PFSK-1 (cell line): ENCODE measurements around the gene BMP15. TPM values are rescaled to one million over a fixed set of nuclear protein-coding genes. Genes with fewer than 3 reads are reported as not detected.

Source experiments
- FOXP2 ChIP-seq: optimal IDR thresholded peaks from 2 replicates; pipeline ENCODE3; 2011; ENCODE audit warnings: borderline replicate concordance, control low read depth, inconsistent platforms; ENCODE audit not compliant: insufficient read depth; ENCODE audit errors: extremely low read length, extremely low read depth
- POLR2AphosphoS5 ChIP-seq: IDR thresholded peaks from 2 replicates; pipeline ENCODE4 v1.6.1; 2012; ENCODE audit warnings: low read depth, mild to moderate bottlenecking, control low read depth, low read length, moderate library complexity
- SIN3A ChIP-seq: IDR thresholded peaks from 2 replicates; pipeline ENCODE4 v1.6.1; 2012; ENCODE audit warnings: mild to moderate bottlenecking, low read length, moderate library complexity, borderline replicate concordance; ENCODE audit not compliant: insufficient read depth
- TAF1 ChIP-seq: IDR thresholded peaks from 2 replicates; pipeline ENCODE4 v1.6.1; 2012; ENCODE audit warnings: low read length, control low read depth, borderline replicate concordance; ENCODE audit not compliant: insufficient read depth
- polyA plus RNA-seq: library from polyadenylated mRNA; unstranded; fragments of >200 nt; gene quantifications from one replicate; pipeline ENCODE4 v1.2.1, GENCODE V29; 2012; ENCODE audit warnings: low read depth, missing spikeins; ENCODE audit not compliant: insufficient read length
- TF ChIP-seq, protein P1 (sequence below), 2 experiments: IDR thresholded peaks; 2 replicates each; pipeline versions ENCODE4 v1.6.1 to v1.8.0; 2011 to 2012; ENCODE audit warnings: low read depth in 2 of 2, low read length in 2 of 2, control low read depth in 1 of 2, inconsistent platforms in 1 of 2, mild to moderate bottlenecking in 1 of 2, moderate library complexity in 1 of 2; ENCODE audit not compliant: insufficient read depth in 1 of 2

BMP15 gene
- not detected for polyA plus RNA-seq

DNA sequence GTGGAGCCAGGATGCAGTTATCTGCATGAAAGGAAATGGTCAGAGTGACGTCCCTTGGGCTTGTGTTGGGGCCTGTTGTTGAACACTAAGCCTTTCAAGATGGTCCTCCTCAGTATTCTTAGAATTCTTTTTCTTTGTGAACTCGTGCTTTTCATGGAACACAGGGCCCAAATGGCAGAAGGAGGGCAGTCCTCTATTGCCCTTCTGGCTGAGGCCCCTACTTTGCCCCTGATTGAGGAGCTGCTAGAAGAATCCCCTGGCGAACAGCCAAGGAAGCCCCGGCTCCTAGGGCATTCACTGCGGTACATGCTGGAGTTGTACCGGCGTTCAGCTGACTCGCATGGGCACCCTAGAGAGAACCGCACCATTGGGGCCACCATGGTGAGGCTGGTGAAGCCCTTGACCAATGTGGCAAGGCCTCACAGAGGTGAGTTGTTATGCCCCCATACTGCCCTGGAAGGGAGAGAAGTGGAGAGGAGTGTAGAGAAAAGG is at the start of gene BMP15:
TSS of gene BMP15 (plus strand) at position 51 of the 492 bp plus-strand sequence. CDS start at position 100, 49 bp downstream.
- TF ChIP-seq, protein P1, sequence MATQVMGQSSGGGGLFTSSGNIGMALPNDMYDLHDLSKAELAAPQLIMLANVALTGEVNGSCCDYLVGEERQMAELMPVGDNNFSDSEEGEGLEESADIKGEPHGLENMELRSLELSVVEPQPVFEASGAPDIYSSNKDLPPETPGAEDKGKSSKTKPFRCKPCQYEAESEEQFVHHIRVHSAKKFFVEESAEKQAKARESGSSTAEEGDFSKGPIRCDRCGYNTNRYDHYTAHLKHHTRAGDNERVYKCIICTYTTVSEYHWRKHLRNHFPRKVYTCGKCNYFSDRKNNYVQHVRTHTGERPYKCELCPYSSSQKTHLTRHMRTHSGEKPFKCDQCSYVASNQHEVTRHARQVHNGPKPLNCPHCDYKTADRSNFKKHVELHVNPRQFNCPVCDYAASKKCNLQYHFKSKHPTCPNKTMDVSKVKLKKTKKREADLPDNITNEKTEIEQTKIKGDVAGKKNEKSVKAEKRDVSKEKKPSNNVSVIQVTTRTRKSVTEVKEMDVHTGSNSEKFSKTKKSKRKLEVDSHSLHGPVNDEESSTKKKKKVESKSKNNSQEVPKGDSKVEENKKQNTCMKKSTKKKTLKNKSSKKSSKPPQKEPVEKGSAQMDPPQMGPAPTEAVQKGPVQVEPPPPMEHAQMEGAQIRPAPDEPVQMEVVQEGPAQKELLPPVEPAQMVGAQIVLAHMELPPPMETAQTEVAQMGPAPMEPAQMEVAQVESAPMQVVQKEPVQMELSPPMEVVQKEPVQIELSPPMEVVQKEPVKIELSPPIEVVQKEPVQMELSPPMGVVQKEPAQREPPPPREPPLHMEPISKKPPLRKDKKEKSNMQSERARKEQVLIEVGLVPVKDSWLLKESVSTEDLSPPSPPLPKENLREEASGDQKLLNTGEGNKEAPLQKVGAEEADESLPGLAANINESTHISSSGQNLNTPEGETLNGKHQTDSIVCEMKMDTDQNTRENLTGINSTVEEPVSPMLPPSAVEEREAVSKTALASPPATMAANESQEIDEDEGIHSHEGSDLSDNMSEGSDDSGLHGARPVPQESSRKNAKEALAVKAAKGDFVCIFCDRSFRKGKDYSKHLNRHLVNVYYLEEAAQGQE (IDR thresholded peaks at IDR 0.05; ENCODE audit: insufficient read depth in 1 of 2, low read depth in 2 of 2, low read length in 2 of 2): no peak
- no peak for TF ChIP-seq SIN3A
- no peak for TF ChIP-seq POLR2AphosphoS5
- no peak for TF ChIP-seq TAF1
- TF ChIP-seq FOXP2: no peak

DNA sequence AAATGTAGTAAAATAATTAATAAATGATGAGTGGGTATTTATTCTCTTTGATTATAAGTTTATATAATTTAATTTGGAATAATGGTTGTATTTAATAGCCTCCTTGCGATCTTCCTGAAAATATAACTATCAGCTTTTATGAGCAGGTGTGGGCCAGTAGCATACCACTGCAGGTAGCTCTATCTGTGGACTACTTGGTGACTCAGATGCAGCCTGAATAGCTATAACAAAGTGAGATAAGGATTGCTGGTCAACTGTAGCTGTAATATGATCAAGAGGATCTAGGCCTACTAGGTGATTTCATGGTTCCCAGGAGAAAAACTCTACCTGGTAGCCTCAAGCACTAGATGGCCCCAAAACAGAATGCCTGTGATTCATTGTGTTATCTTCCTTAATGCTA is 47.1 kb upstream of the BMP15 start:
- TF ChIP-seq POLR2AphosphoS5 (no peak), SIN3A (no peak), TAF1 (no peak), FOXP2 (no peak)
- TF ChIP-seq, protein P1 (IDR thresholded peaks at IDR 0.05; ENCODE audit: insufficient read depth in 1 of 2, low read depth in 2 of 2, low read length in 2 of 2): no peak

DNA sequence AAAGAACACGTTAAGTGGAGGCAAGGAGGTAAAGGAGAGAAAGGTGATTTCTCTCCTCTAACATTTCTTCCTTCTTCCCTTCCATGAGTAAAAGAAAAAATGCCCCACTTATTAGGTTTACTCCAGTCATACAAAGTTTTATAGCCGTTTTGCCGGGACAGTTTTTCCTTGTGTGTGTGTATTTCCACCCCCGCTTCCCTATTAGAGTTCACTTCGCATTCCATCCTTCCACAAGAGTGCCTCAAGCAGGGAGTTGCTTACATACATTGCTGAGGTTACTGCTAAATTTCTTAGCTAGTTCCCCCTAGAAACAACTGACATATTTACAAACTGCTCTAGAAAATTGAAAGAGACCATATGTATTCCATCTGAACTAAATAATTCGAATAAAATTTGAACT is 45.2 kb upstream of the BMP15 start:
- TF ChIP-seq, protein P1 (IDR thresholded peaks at IDR 0.05; ENCODE audit: insufficient read depth in 1 of 2, low read depth in 2 of 2, low read length in 2 of 2): no peak
- TF ChIP-seq POLR2AphosphoS5 (no peak), FOXP2 (no peak), TAF1 (no peak), SIN3A (no peak)

DNA sequence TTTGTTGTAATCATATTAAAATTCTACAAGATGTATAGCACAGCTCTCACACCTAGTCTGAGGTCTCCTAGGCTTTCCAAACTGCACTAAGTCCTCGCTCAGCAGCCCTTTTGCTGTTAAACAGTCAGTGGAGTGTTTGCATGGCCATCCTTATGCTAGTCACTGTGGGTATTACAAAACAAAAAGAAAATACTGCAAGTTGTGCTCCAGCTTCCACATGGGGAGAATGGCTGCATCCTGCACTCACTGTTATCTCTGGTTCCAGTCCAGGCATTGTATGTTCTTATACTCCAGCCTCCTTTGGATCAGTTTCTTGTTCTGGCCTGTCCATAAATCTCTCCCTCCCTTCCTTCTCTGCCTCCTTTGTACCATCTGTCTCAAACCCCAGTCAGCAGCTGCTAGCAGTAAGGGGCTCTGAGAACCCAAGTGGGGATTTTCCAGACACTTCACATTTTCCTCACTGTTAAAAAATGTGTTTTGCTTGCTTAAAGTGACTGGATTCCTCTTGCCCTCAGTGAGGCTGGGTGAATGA is 38.5 kb upstream of the BMP15 start:
- TF ChIP-seq, protein P1 (IDR thresholded peaks at IDR 0.05; ENCODE audit: insufficient read depth in 1 of 2, low read depth in 2 of 2, low read length in 2 of 2): no peak
- TF ChIP-seq TAF1 (no peak), SIN3A (no peak), FOXP2 (no peak), POLR2AphosphoS5 (no peak)
